GM21367 (cell line): ENCODE data around the gene CANX.
A peak's percentile ranks its signal among the peaks of the same experiment; 100 is the strongest.
"Not testable (repeated sequence)": the region's sequence is repeated elsewhere in the genome, so short reads cannot be mapped to it uniquely, and the experiment has no call there.

Experiments
- ATAC-seq: cut with Tn5 transposase; IDR thresholded peaks from one replicate; pipeline ENCODE4 v1.9.1; 2021; ENCODE audit not compliant: unreplicated experiment

CANX gene

GRCh38 chr5:179697993-179698934, 503 bp upstream of the CANX start:
- ATAC-seq, result peak; percentile 86

DNA sequence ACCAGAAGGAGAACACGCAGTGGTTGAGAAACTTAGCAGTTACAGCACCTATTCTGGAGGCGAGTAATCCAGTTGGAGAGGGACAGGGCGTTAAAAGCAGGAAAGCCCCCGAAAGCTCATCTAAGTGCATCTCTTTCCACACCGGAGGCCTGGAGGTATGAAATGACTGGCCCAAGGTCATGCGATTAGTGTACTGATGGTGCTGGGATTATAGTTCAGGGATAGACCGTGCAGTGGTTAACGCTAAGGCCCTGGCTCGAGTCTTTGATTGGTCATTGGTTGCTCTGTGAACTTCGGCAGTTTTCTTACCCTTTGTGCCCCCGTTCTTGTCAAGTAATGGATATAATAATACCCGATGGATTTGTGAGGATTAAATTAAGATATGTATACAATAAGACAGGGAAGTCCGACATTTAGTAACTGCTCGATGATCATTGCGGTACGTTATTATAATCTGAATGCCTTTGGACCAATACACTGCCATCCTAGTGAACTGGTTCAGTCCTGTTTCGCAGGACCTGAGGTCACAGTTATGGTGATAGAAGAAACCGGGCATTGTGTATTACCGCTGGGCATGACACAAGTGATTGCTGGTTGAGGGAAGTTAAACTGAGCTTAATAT, 960 bp downstream of the CANX start:
- no peak for ATAC-seq

- no peak for ATAC-seq
These were observed 1.7 kb downstream of the CANX start for GRCh38 chr5:179700401-179700918.

DNA sequence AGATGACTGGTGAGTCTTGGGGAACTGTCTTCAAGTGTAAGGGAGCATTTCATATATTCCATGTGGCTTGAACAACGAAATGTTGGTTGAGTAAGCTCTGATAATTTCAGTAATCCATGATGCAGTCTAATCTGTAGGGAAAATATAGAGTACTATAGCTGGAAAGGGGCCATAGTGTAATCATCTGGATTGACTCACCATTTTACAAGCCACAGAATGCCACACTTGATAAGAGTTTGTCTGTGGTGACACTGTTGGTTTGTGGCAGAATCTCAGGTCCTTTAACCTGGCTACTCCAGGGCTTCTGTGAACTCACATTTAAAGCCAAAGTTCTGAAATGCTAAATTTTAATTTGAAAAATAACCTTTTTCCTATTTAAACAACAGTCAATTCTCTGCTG, 17.5 kb downstream of the CANX start:
- no peak for ATAC-seq

DNA sequence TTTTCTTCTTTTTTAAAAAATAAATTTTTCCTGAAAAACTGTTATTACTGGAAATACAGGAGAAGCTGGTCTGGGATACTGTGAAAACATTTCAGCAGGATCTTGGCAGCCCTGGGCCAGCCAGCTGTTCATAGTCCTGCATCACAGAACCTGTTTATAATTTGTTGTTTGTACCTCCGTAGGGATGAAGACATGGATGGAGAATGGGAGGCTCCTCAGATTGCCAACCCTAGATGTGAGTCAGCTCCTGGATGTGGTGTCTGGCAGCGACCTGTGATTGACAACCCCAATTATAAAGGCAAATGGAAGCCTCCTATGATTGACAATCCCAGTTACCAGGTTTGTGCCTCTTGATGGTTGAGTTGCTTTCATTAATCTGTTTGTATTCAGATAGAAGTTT, 21.5 kb downstream of the CANX start:
- no peak for ATAC-seq

- ATAC-seq, result no peak
These were observed 25.4 kb downstream of the CANX start for GRCh38 chr5:179724163-179724562.

DNA sequence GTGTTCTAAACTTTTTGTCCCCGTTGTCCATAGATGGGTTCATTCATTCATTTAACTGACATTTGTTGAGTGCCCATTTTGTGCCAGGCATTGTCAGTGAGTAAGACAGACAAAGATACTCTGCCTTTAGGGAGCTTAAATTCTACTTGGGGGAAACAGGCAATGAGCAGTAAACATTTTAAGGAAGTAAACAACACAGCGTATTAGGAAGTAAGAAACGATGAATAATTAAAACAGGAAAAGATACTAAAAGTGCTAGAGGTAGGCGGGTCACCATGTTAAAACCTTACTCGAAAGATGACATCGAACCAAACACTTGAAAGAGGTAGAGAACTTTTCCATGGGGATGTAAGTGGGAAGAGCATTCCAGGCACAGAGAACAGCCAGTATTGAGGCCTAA, 28.3 kb downstream of the CANX start:
- no peak for ATAC-seq

DNA sequence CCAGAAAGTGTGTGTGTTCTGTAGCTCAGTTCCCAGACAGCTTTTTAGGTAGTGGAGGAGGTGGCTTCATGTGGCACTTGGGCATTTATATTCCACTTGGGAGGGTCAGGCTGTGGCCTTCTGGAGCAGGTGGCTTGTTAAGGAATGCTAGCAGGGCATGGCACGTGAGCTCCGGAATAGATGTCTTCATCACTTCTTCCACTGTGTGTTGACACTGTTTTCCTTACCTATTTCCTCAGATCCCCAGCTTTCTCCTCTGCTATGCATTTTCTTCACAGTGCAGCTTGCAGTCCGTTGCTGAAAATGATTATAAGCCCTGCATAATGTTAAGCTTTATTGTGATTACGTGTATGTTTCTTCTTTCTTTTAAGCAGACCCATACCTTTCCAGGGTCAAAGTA, 30.5 kb downstream of the CANX start:
- no peak for ATAC-seq

GRCh38 chr5:179729727-179730126, 31.0 kb downstream of the CANX start:
- ATAC-seq, result no peak

DNA sequence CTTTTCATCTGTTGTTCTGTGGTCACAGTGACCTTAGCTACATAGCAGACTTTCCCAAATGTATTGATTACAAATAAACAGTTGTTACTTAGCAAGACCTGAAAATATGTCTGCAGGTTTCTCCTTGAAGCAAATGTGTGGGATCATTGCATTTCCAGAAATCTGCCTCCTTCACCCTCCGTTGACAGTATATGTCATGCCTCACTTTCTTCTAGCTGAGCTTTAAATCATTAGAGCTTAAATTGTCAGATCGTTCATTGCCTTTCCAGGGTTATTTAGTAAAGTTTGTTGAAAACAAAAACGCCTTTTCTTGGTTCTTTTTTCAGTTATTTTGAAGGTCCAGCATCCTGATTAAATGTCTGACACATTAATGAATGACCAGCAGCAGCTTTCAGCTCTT, 31.6 kb downstream of the CANX start:
- no peak for ATAC-seq

DNA sequence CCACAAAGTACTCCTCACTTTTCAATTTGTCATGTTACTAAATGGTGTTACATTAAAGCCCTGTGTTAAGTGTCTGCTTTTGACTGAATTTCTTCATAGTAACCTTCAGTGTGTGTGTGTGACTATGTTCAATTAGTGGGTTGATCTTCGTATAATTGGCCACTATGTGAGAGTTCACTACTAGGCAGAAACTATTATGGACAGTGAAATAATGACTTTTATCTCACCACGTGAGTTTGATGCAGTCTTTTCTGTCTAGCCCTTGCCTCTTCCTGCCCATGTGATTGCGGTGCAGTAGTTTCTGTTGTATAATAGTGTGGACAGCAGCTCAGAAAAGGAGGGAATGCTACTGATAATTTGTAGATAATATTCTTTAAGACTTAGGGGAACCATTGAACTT, 32.1 kb downstream of the CANX start:
- ATAC-seq, result no peak

DNA sequence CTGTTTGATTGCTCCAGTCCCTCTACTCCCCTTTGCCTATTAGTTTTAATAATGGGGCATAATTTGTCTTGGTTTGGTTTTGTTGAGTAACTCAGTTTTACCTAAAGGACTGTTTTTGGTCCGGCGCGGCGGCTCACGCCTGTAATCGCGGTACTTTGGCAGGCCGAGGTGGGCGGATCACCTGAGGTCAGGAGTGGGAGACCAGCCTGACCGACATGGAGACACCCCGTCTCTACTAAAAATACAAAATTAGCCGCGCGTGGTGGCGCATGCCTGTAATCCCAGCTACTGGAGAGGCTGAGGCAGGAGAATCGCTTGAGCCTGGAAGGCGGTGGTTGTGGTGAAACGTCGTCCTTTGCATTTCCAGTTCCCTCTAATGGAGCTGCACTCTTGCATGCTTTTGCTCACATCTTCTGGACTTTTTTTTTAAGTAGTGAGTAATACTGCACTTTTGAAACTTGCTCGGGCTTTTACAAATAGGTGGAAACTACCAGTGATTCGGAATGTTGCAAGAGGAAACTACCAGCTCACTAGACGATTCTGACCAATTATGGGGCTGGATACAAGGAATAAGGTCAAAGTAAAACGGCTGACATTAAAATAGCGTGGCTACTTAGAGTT, 33.1 kb downstream of the CANX start:
- ATAC-seq, result peak; percentile 4

DNA sequence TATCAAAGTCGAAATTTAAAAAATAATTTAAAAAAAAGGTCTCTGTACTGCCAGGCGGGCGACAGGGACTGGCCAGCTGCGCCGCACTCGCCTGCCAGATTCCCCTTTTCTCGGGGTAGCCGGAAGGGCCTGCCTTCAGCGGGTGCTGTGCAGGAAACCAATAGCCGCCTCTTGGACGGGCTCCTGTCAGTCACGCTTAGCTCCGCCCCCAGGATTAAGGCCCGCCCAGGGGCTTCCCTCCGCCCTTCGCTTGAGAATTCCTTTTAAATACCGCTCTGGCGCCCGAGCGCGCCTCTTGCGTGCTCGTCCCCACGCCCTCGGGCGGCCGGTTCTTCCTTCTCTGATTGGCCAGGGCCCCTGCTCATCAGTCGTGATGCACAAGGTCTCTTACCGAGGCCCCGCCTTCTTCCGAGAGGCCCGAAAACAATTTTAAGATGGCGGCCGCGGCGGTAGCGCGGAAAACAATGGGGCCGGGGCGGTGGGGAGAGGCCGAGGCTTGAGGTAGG, 33.7 kb downstream of the CANX start, which contains the start of gene MAML1:
Gene MAML1, plus strand, starts transcription at position 411 of the 506 bp plus-strand sequence. CDS start 291 bp downstream, outside the sequence.
- ATAC-seq, result peak; percentile 90

DNA sequence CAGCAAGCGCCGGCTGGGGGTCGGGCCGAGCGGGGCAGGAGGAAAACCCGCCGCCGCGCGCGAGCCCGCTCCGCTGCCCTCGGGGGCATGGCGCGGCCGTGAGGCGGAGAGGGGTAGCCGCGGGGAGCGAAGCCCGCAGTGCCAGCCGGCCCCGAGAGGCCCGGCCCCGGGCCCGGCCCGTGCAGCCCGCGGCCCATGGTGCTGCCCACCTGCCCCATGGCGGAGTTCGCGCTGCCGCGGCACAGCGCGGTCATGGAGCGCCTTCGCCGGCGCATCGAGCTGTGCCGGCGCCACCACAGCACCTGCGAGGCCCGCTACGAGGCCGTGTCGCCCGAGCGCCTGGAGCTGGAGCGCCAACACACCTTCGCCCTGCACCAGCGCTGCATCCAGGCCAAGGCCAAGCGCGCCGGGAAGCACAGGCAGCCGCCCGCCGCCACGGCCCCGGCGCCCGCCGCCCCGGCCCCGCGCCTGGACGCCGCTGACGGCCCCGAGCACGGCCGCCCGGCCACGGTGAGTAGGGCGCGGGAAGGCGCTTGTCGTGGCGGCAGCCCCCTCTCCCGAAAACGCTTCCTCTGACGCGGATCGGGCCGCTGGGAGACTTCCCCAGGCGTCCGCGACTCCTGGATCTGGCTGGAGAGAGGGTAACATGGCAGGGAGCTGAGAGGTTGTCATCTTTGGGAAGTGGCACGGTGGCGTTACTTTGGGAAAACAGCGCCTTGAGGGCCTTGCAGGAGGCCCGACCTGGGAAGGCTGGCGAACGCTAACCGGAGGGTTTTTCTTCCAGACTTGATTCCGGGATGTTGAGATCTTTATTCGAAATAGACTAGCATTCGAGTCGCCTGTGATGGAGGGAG, 34.4 kb downstream of the CANX start:
- peak; percentile 13 for ATAC-seq

- ATAC-seq, result no peak
These were observed 35.0 kb downstream of the CANX start for GRCh38 chr5:179733772-179734126.

DNA sequence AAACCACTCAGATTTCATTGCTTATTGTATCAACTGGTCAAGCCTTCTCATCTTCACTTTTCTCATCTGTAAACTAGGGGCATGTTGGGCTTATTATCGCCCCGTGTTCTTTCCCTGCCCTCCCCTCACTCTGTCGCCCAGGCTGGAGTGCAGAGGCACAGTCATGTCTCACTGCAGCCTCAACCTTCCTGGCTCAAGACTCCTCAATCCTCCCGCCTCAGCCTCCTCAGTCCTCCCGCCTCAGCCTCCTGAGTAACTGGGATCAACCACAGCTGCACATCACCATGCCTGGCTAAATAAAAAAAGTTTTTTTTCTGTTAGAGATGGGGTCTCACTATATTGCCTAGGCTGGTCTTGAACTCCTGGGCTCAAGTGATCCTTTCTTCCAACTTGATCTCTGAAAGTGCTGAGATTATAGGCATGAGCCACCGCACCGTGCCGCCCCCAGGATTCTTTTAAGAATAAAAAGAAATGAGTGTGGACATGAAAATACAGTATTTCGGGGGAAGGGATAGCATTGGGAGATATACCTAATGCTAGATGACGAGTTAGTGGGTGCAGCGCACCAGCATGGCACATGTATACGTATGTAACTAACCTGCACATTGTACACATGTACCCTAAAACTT, 35.9 kb downstream of the CANX start:
- ATAC-seq, result no peak

GRCh38 chr5:179738742-179739141, 40.0 kb downstream of the CANX start:
- ATAC-seq, result no peak

GRCh38 chr5:179744106-179744505, 45.3 kb downstream of the CANX start:
- not testable (repeated sequence) for ATAC-seq

DNA sequence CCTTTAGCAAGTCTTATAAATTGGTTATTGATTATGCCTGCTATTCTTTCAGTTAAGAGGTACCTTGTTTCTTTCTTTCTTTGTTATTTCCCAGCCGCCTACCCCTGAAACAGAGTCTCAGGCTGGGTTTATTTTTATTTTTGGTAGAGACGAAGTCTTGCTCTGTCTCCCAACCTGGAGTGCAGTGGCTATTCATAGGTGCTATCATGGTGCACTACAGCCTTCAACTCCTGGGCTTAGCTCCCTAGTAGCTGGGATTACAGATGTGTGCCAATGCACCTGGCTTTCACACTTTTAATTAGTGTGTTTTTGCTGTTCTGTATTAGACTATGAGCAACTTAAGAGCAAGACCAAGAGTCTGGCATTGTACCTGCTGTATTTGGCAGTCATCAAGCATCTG, 48.1 kb downstream of the CANX start:
- ATAC-seq, result no peak

- ATAC-seq, result no peak
These were observed 49.0 kb downstream of the CANX start for GRCh38 chr5:179747811-179748210.
